LHCN-M2 (cell line): ENCODE data around the gene RFX2. TPM values are rescaled to one million over a fixed set of nuclear protein-coding genes. Genes with fewer than 3 reads are reported as not detected.
"Not testable (repeated sequence)": the region's sequence is repeated elsewhere in the genome, so short reads cannot be mapped to it uniquely, and the experiment has no call there.

Source experiments
- DNase-seq: peaks from one replicate; pipeline ENCODE4 v3.0.0-alpha.2; 2012; ENCODE audit warnings: low read depth
- total RNA-seq: library from RNA; depleted of rRNA; stranded (reverse); fragments of >200 nt; gene quantifications from 2 replicates; pipeline ENCODE4 v1.2.3, GENCODE V29; 2014

The RFX2 gene
- total RNA-seq, 1 experiment from 2014 or later = 5.7 TPM

DNA sequence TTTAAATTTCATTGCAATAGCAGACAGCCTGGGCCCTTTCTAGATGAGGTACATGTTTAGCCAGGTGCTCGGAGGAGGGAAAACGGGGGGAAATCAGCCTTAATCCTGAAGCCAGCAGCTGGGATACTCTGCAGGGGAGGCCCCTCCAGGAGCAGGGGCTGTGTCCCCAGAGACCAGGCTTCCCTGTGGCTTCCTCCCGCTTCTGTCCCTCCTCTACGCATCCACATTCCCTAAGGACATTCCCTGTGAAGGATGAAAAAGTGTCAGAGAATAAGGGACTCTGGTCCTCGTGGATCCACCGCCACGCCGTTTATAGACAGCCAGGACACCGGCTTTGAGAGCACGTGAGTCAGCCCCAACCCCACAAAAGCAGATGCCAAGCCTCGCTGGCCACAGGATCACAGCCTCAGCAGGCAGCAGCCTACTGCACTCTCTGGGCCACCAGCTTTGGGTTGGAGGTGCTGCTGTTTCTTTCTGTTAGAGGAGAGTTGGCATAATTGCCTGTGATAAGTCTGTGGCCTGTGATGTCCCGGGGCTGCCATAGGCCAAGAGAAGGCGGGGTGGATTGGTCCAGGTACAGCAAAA lies 95.7 kb downstream of the RFX2 start:
- DNase-seq = no peak

DNA sequence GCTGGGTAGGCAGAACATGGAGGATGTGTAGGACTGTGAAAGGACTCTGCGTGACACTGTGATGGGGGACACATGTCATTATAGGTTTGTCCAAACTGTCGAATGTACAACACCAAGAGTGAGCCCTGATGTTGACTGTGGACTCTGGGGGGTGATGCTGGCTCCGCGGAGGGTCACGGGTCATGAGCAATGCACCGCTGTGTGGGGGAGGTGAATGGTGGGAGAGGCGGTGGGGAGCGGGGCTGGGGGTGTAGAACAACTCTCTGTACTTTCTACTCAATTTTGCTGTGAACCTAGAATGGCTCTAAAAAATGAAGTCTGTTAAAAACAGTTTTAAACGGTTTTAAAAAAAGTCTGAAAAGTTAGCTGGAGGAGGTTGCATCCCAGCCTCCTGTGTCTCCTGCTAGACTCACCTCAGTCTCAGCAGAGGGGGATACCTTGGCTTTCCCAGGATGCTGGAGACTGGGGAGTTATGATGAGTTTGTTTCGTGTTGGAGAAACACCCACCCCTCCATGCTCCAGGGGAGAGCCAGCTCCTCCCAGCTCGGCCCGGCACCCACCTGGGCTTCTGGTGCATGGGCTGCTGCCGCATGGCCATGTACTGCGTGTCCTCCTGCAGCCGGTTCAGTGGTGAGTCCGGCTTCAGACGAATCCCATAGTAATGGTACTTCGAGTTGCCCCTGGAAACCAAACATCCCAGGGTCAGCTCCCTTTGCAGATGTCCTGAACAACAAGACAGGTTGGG lies 97.7 kb downstream of the RFX2 start:
- DNase-seq = no peak

DNA sequence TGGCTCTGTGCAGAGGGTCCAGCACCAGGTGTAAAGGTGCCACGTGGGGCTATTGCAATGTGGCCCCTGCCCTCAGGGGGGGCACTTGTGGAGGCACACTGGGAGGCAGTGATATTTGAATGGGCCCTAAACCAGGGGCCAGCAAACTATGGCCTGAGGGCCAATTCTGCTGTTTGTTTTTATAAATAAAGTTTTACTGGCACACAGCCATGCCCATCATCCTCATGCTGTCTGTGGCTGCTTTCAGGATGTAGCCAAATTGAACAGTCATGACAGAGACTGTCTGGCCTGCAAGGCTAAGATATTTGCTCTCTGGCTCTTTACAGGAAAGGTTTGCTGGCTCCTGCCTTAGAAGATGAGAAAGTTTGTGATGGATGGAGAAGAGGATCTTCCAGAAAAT lies 98.5 kb downstream of the RFX2 start:
- no peak for DNase-seq

DNA sequence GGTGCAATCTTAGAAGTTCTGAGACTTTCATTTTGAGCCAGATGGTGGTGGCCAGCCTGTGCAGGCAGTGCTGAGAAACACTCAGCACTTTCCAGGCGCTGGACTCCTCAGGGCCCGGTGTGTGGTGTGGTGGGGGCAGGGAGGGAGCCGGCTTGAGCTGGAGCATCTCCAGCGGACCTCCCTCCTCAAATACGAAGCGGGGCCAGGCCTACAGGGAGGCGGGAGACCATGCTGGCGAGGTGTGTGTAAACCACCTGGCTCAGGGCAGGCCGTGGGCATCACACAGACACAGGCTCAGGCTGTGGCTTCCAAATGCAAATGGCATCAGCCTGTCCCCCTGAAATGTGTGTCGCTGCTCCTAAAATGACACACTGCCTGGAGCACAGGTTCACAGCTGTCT lies 99.1 kb downstream of the RFX2 start:
- DNase-seq = no peak

DNA sequence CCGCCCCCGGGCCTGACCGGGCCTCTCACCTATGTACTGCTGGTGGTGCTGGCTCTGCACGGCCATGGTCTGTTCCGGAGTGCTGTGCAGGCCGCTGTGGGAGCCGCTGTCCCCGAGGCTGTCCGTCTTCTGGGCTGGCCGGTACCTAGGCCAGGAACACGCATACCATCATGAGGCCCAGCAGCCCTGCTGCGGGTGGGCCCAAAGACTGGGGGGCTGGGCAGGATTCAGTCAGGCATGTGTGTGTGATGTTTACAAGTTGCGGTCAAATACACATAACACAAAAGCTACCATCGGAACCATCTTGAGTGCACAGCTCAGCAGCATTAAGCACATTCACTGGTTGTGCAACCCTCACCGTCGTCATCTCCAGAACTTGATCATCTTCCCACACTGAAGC lies 100.2 kb downstream of the RFX2 start:
- DNase-seq = no peak

DNA sequence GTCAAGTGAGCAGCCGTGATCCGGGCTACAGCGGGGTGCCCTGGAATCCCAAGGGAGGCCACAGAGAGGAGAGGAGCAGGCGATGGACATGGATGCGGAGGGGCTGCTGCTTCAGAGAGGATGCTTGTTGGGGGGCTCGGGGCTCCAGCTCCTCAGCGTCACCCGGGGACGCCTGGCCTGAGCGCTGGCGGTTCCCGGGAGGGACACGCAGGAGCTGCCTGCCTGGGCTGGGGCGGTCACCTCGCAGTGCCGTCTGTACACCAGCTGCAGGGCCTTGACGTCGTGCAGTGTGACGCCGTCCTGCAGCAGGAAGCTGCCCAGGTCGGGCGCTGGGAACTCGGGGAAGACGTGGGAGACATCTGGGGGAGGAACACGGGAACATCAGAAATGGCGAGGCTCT lies 102.4 kb downstream of the RFX2 start:
- DNase-seq = no peak

DNA sequence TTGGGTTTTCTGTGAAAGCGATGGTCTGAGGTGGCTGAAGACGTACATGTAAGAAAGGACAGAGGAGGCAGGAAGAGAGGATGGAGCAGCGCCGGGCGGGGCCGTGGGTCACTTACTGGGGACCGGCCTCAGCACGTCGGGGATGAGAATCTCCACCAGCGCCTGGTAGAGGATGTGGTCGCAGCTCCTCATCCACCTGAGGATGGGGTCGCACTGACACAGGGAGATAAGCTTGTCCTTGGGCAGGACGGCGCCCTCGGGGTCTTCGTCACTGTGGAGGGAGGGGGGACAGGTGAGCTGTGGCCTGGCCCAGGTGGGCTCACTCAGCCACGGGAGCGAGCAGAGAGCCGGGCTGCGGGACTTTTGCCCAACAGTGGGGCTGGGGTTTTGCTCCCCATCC lies 103.4 kb downstream of the RFX2 start:
- DNase-seq = no peak

DNA sequence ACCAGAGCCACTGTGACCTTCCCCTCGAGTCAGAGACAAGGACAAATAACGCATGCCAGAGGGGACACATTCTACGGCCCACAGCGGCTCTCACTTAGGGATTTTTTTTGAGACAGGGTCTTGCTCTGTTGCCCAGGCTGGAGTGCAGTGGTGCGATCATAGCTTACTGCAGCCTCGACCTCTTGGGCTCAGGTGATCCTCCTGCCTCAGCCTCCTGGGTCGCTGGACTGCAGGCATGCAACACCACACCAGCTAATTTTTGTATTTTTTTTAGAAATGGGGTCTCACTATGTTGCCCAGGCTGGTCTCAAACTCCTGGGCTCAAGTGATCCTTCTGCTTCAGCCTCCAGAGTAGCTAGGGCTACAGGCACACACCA lies 104.2 kb downstream of the RFX2 start:
- not testable (repeated sequence) for DNase-seq

DNA sequence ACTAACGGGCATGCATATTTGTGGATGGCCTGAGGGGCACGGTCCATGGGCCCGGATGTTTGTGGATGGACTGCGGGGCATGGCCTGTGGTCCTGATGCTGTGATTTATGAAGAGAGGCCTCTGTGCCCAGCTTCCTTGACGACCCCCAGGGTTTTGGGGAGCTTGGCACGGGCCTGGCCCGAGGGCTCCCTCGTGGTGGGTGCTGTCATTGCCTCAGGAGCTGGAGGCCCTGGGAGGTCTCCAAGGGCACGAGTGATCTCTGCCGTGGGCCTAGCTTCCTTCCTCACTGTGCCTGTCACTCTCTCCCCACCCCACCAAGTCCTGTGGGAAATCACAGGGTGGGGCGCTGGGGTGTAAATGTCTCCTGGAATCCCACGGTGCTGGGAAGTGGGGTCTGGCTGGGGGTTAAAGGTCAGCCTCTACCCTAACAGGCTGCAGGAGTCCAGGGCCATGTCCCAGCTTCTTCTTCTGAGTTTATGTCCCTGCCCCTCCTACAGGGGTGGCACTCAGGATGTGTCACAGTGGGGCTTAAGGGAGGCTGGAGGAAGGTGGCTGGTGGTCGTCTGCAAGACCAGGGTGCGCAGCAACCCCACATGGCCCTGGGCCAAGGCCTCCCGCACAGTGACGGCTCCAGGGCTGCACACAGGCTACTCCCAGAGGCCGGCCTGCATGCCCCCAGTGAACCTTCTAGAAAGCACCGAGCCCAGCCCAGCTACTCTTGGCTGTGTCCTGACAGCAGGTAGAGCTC lies 104.8 kb downstream of the RFX2 start:
- DNase-seq = no peak

DNA sequence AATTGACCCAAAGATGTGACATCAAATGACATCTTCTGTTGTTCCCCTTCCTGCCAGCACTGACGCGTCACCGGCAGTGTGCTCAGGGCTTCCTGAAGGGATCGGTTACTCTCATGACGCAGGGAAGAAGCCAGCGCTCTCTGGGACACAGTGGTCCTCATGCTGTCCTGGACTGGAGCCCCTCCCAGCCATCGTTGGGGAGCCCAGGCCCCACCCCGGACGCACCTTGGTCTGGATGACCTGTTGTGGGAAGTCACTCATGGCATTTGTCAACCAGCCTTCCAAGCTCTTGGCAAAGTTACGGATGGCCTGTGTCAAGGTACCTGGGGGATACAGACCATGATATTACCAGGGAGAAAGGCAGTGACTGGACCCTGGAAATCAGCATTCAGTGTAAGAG lies 106.3 kb downstream of the RFX2 start:
- DNase-seq = no peak

DNA sequence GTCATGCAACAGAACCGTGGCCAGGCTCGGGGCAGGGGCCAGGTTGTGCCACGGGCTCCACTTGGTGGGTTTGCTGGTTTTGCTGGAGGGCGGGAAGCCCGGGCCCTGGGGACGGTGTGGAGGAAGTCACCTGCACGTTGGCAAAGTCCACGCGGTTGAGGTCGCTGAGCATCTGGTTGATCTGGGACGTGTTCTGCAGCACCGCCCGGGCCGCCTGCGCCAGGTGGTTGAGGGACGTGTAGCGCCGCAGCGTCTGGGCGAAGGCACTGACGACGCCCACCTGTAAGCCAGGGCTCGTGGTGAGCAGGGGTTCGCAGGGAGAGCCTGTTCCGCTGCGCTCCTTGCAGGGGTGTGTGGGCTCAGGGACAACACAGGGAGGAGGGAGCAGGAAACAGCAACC lies 107.7 kb downstream of the RFX2 start:
- DNase-seq = no peak

DNA sequence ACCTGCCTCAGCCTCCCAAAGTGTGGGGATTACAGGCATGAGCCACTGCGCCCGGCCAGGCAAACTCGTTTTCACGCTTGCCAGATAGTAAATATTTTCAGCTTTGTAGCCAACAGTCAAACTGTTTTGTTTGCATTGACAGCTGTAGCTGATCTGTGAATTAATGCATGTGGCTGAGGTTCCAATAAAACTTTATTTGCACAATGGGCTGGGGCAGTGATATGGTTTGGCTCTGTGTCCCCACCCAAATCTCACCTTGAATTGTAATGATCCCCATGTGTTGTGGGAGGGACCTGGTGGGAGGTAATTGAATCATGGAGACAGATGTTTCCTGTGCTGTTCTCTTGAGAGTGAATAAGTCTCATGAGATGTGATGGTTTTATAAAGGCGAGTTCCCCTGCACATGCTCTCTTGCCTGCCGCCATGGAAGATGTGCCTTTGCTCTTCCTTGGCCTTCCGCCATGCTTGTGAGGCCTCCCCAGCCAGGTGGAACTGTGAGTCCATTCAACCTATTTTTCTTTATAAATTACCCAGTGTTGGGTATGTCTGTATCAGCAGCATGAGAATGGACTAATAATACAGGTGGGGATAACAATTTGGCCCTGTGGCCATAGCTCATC lies 110.0 kb downstream of the RFX2 start:
- DNase-seq = no peak

DNA sequence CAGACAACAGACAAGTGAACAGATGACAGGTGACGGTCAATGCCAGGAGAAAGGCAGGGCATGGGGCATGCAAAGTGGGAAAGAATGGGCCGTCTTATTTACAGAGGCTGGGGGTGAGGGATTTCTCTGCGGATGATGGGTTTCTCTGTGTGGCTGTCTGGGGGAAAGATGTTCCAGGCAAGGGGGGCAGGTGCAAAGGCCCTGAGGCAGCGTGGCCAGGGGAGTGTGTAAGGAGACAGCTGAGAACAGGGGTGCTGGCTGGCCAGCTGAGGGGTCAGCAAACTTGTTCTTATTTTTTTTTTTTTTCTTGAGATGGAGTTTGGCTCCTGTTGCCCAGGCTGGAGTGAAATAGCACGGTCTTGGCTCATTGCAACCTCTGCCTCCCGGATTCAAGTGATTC lies 110.6 kb downstream of the RFX2 start:
- DNase-seq = no peak

DNA sequence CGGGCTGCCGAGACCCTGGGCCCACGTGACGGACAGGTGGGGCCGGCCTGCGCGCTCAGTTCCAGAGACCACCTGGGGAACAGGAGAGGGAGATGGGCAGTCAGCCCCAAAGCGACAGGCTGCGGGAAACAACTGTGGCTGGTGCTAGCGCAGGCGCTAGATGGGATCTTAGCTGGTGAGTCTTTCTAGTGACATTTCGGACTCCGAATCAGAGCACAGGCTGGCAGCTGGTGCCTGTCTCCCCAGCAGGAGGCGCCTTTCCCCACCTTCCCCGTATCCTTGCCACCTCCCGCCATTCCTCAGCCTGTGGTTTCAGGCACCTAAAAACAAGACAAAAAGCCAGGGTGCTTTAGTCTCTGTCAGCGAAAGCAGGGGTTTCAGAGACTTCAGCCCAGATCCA lies 112.9 kb downstream of the RFX2 start:
- DNase-seq = no peak

DNA sequence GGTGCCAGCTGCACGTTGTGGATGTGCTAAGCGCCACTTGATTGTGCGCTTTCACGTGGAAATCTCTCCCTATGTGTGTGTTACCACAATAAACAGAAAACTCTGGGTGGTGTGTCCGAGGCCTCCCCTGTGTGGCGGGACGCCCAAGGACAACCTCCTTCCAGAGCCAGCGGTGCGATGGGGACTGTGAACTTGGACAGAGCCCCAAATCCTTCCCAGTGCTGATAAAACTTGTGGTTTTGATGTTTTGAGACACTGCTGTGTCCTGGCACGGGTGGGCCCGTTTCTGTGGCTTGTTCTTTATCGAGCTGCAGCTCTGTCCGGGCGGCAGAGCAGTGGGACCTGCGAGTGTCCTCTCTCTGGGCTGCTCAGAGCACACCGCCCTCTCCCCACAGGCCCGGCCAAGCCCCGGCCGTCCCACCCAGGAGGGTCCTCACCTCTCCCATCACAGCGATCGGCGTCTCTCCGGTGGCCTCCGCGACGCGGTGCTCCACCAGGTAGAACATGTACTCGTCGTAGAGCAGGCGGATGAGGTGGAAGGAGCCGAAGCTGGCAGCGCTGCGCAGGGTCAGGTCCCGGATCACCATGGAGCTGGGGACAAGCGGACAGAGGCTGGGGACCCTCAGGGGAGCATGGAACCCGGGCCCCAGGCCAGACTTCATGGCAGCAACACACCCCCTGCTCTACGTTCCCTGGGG lies 113.5 kb downstream of the RFX2 start:
- DNase-seq = no peak

DNA sequence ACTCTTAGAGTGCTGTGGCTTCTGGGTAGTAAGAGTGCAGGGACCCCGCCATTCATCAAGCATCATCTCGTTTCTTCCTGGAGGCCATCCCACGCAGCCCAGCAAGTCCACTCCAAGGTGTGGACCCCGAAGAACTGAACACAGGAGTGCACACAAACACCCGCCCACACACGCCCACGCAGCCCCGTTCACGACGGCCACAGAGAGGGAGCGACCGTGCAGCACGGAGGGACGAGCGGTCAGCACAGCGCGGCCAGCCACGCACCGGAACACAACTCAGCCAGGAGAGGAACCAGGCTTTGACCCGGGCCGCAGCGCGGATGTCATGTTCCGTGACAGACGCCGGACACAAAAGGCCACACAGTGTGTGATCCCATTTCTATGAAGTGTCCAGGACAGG lies 114.2 kb downstream of the RFX2 start:
- no peak for DNase-seq

DNA sequence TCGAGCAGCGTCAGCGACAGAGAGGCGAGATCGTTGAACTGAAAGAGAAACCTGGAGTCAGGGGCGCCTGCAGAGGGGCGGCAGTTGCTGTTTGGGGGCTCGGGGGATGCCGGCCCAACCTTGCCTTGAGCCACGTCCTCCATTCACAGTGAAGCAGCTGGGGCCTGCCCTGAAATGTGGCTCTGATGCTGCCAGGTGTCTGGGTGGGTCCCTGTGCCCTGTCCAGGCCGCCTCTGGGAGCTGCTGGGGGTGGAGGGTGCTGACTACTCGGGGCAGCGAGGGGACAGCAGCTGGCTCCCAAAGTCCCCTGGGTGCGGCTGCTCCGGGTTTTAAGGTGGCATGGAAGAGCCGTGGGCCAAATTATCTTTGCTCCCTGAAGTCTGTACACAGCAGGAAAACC lies 114.7 kb downstream of the RFX2 start:
- no peak for DNase-seq

DNA sequence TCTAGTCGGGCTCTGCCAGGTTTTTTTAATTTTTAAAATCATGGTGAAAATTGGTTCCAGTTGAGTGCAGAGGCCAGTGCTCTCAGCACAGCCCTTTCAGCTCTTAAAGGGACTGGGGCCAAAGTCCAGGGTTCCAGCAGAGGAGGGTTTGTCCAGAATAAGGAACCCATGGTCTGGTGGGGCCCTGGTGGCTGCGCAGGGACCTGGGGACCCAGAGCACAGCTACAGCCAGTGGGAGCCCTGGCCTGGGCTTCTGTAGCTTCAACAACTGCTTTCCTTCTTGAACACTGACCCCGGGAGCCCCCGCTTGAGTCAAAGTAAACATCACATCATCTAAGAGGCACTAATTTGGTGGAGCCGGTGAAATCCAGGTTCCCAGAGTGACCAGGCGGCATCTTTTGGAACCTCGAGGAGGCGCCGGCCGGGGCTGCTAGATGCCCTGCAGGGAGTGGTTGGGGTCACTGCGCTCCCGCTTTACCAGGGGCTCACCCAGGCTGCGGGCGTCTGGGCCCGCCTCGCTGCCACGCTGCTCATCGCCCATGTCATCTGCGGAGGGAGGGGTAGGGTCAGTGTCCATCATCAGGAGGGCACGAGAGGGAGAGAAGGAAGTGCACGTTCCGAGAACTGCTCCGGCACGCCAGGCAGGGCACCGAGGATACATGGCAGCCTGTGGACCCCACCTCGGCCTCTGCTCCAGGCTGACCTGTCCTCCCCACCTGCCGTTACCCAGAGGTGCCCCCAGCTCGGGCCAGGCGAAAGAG lies 115.7 kb downstream of the RFX2 start:
- no peak for DNase-seq

DNA sequence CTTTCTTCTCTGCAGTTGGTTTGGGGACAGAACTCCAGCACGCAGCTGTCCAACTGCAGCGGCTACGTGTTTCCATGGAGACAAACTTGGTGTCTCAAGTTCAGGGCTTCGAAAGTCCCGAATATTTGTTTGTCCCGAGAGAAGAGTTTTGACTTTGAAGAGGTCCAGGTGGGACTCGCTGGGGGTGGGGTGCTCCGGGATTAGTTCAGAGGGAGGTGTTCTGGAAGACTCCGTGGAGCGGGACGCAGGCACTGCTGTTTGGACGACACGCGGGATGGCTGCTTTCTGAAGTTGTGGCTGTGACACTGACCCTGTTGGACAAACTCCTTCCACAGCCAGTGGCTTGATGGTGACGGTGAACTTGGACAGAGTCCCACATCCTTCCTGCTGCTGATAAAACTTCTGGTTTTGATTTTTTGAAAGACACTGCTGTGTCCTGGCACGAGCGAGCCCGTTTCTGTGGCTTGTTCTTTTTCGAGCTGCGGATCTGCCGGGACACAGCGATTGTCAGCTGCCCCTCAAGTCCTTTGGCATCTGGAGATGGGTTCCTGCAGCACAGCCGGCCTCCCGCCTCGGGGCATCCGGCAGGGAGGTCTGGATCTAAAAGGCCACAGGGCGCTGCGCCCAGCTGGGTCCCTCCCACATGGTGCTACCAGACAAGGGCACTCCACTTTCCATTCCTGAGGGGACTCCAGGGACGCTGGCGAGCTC lies 116.5 kb downstream of the RFX2 start:
- no peak for DNase-seq

DNA sequence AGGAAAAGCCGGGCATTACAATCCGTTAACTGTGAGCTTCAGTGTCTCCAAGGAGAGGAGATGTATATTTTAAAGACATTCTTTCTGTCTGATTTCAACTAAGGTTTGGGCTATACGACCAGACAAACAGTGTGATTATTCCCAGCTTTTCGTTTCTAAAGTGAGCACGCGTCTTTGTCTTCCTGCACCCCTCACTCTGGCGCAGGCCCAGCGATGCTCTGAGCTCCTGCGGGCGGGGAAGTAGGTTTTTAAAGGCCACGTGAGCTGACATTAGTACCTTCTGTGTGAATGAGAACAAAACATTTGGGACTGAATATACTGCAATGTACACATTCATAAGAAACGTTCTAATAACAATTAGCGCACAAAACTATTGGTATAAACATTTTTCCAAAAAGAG lies 117.1 kb downstream of the RFX2 start:
- no peak for DNase-seq

DNA sequence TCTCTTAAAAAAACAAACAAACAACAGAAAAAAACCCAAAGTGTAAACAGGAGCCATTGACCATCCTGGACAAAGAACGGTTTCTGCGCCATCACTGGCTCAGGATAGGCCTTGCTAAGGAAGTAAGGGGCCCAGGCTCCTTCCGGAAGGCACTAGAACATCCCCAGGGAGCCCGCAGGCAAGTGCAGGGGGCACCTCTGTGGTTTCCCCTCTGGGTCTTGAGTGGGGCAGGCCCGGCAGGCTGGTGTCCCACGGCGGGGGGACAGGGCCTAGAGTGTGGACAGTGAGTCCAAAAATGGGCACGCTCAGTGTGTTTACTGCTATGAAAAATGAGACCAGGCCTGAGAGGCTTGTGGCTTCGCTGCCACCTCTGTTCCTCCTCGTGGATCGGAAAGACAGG lies 117.5 kb downstream of the RFX2 start:
- DNase-seq = no peak
